Activated CD4-positive, alpha-beta memory T cell treated with anti-CD3 and anti-CD28 coated beads, Interleukin-2, amount 10 ng/mL, durations not matched to agents 7 days and 5 days (primary cell): ENCODE data around the gene IP6K3. TPM values are rescaled to one million over a fixed set of nuclear protein-coding genes. Genes with fewer than 3 reads are reported as not detected.

Experiments used
- CTCF ChIA-PET: fragments of 350-600 bp; sonication (Branson Sonifier 250); formaldehyde crosslinking; loops from one replicate; lab custom pipeline; 2021; ENCODE audit warnings: antibody characterized with exemption, inconsistent platforms; lab: Charles Lee
- POLR2A ChIA-PET: fragments of 350-600 bp; sonication (Branson Sonifier 250); formaldehyde crosslinking; loops from one replicate; lab custom pipeline; 2021; ENCODE audit warnings: antibody characterized with exemption; lab: Charles Lee
- DNase-seq: peaks from one replicate; pipeline ENCODE4 v3.0.0-alpha.2; 2020
- H3K27ac Mint-ChIP-seq: one replicate; pipeline ENCODE4 v1.8.0; 2021; ENCODE audit warnings: mild to moderate bottlenecking, mixed read lengths
- H3K27me3 Mint-ChIP-seq: one replicate; pipeline ENCODE4 v1.8.0; 2021; ENCODE audit warnings: mixed read lengths
- H3K36me3 Mint-ChIP-seq: one replicate; pipeline ENCODE4 v1.8.0; 2021; ENCODE audit warnings: low read depth, mixed read lengths
- H3K4me1 Mint-ChIP-seq: one replicate; pipeline ENCODE4 v1.8.0; 2021; ENCODE audit warnings: mixed read lengths
- H3K4me3 Mint-ChIP-seq: one replicate; pipeline ENCODE4 v1.8.0; 2021; ENCODE audit warnings: mild to moderate bottlenecking, mixed read lengths
- H3K9me3 Mint-ChIP-seq: one replicate; pipeline ENCODE4 v1.8.0; 2021; ENCODE audit warnings: mixed read lengths
- total RNA-seq, 2 experiments: library from RNA; stranded (reverse); gene quantifications; one replicate each; pipeline ENCODE4 v1.2.3, GENCODE V29; 2021

Gene IP6K3
- total RNA-seq, 2 experiments from 2014 or later, result not detected

DNA sequence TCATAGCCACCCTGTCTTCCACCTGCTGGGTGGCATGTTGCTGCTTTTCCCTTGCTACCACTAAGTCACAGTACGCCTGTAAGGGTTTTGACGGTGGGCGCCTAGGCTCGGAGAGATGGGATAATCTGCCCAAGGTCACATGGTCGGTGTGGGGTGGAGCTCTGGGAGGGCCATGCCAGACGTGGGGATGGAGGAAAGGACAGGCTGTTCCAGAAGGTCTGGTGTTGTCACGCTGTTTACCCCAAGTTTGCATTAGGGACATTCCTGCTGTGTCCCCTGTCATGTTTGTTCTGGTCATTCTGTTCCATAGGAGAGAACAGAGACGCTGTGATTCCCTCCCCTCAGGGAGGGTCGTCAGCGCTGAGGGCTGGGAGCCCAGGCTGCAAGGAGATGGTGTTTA, 16.1 kb downstream of the IP6K3 start:
- Mint-ChIP-seq H3K36me3 (no peaks in the 10 kb centered on the region), H3K4me1 (no peaks in the 10 kb centered on the region), H3K27me3 (peaks cover 6% of the 10 kb centered on the region), H3K27ac (no peak overlapping the region), H3K4me3 (no peak overlapping the region), H3K9me3 (no peaks in the 10 kb centered on the region)
- ChIA-PET CTCF (no interaction called here), POLR2A (no interaction called here)
- no peak for DNase-seq

GRCh38 chr6:33729059-33729458, 17.6 kb downstream of the IP6K3 start:
- no peaks in the 10 kb centered on the region for H3K9me3 Mint-ChIP-seq
- no peaks in the 10 kb centered on the region for H3K4me1 Mint-ChIP-seq
- no peak overlapping the region for H3K4me3 Mint-ChIP-seq
- no peak overlapping the region for H3K27ac Mint-ChIP-seq
- DNase-seq, result no peak
- ChIA-PET CTCF (interaction anchor here (1.6 kb wide), 1 partner anchor 14 kb away, joined by 4 read pairs; no protein-coding TSS in a partner anchor), POLR2A (no interaction called here)
- no peaks in the 10 kb centered on the region for H3K36me3 Mint-ChIP-seq
- peaks cover 18% of the 10 kb centered on the region for H3K27me3 Mint-ChIP-seq

DNA sequence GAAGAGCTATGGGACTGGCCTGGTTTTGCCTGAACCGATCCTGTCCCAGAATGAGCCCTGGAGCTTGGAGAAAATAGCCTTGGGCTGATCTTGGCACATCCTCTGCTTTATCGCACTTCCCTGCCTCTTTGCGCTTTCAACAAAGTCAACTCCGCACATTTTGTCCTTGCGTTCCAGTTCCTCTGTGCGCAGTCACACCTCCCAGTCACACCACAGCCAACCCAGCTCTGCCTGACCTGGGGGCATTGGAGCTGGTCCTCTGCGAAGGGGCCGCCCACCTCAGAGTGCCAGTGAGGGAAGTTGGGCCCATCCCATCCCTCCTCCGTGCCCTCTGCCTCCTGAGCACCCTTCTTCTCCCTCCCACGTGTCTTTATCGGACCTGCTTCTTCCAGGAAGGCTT, 18.3 kb downstream of the IP6K3 start:
- no peak overlapping the region for H3K4me3 Mint-ChIP-seq
- POLR2A ChIA-PET, result no interaction called here
- peaks cover 24% of the 10 kb centered on the region for H3K27me3 Mint-ChIP-seq
- CTCF ChIA-PET, result interaction anchor here (1.6 kb wide), 1 partner anchor 15 kb away, joined by 4 read pairs; no protein-coding TSS in a partner anchor
- H3K9me3 Mint-ChIP-seq, result no peaks in the 10 kb centered on the region
- H3K36me3 Mint-ChIP-seq, result no peaks in the 10 kb centered on the region
- no peak for DNase-seq
- H3K4me1 Mint-ChIP-seq, result no peaks in the 10 kb centered on the region
- H3K27ac Mint-ChIP-seq, result no peak overlapping the region

GRCh38 chr6:33727932-33728331, 18.8 kb downstream of the IP6K3 start:
- H3K4me3 Mint-ChIP-seq, result no peak overlapping the region
- no peaks in the 10 kb centered on the region for H3K36me3 Mint-ChIP-seq
- H3K9me3 Mint-ChIP-seq, result no peaks in the 10 kb centered on the region
- DNase-seq, result no peak
- H3K27me3 Mint-ChIP-seq, result peaks cover 29% of the 10 kb centered on the region
- H3K27ac Mint-ChIP-seq, result no peak overlapping the region
- POLR2A ChIA-PET, result no interaction called here
- CTCF ChIA-PET, result interaction anchor here (1.6 kb wide), 1 partner anchor 15 kb away, joined by 4 read pairs; no protein-coding TSS in a partner anchor
- no peaks in the 10 kb centered on the region for H3K4me1 Mint-ChIP-seq

- no peak overlapping the region for H3K27ac Mint-ChIP-seq
- no peaks in the 10 kb centered on the region for H3K9me3 Mint-ChIP-seq
- peaks cover 36% of the 10 kb centered on the region for H3K27me3 Mint-ChIP-seq
- ChIA-PET POLR2A (no interaction called here), CTCF (no interaction called here)
- H3K4me1 Mint-ChIP-seq, result no peaks in the 10 kb centered on the region
- H3K4me3 Mint-ChIP-seq, result no peak overlapping the region
- DNase-seq, result no peak
- no peaks in the 10 kb centered on the region for H3K36me3 Mint-ChIP-seq
Measured at GRCh38 chr6:33727126-33727525, 19.6 kb downstream of the IP6K3 start.

DNA sequence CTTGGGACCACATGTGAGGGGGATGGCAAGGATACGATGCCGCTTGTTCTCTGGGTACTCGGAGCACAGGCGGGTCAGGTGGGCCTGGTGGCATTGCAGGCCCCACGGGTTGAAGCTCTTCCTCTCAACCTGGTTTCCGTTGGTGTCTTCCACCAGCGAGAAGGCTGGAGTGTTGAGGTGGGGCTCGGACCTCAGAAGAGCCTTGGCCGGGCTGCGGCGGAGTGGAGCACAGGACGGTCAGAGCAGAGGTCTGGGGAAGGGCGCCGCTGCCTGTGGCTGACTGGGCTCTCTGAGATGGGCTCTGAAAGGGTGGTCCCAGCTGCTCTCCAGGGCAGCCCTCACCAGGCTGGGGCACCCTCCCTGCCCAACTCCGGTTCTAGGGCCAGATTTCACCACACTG, 20.0 kb downstream of the IP6K3 start:
- CTCF ChIA-PET, result no interaction called here

GRCh38 chr6:33725891-33726673, 20.6 kb downstream of the IP6K3 start:
- POLR2A ChIA-PET, result no interaction called here
- DNase-seq, result no peak
- Mint-ChIP-seq H3K27ac (no peak overlapping the region), H3K4me1 (no peaks in the 10 kb centered on the region), H3K9me3 (no peaks in the 10 kb centered on the region), H3K4me3 (no peak overlapping the region), H3K27me3 (peaks cover 43% of the 10 kb centered on the region), H3K36me3 (no peaks in the 10 kb centered on the region)
- CTCF ChIA-PET, result interaction anchor here (0.9 to 1.3 kb wide), 3 partner anchors 15 to 45 kb away, joined by 4 to 5 read pairs (median 4); partner anchors contain the start of gene UQCC2

More for the DNA sequence above, 20.0 kb downstream of the IP6K3 start:
- Mint-ChIP-seq H3K4me1 (no peaks in the 10 kb centered on the region), H3K4me3 (no peak overlapping the region), H3K9me3 (no peaks in the 10 kb centered on the region), H3K36me3 (no peaks in the 10 kb centered on the region), H3K27ac (no peak overlapping the region), H3K27me3 (peaks cover 39% of the 10 kb centered on the region)
- no peak for DNase-seq
- POLR2A ChIA-PET, result no interaction called here

- H3K27me3 Mint-ChIP-seq, result peaks cover 49% of the 10 kb centered on the region
- H3K27ac Mint-ChIP-seq, result no peak overlapping the region
- no peak overlapping the region for H3K4me3 Mint-ChIP-seq
- DNase-seq, result no peak
- H3K9me3 Mint-ChIP-seq, result no peaks in the 10 kb centered on the region
- POLR2A ChIA-PET, result no interaction called here
- CTCF ChIA-PET, result interaction anchor here (0.7 to 1.3 kb wide), 4 partner anchors 10 to 46 kb away, joined by 4 to 5 read pairs (median 4); partner anchors contain the start of gene UQCC2
- no peaks in the 10 kb centered on the region for H3K4me1 Mint-ChIP-seq
- H3K36me3 Mint-ChIP-seq, result no peaks in the 10 kb centered on the region
Measured at GRCh38 chr6:33725222-33725621, 21.5 kb downstream of the IP6K3 start.

DNA sequence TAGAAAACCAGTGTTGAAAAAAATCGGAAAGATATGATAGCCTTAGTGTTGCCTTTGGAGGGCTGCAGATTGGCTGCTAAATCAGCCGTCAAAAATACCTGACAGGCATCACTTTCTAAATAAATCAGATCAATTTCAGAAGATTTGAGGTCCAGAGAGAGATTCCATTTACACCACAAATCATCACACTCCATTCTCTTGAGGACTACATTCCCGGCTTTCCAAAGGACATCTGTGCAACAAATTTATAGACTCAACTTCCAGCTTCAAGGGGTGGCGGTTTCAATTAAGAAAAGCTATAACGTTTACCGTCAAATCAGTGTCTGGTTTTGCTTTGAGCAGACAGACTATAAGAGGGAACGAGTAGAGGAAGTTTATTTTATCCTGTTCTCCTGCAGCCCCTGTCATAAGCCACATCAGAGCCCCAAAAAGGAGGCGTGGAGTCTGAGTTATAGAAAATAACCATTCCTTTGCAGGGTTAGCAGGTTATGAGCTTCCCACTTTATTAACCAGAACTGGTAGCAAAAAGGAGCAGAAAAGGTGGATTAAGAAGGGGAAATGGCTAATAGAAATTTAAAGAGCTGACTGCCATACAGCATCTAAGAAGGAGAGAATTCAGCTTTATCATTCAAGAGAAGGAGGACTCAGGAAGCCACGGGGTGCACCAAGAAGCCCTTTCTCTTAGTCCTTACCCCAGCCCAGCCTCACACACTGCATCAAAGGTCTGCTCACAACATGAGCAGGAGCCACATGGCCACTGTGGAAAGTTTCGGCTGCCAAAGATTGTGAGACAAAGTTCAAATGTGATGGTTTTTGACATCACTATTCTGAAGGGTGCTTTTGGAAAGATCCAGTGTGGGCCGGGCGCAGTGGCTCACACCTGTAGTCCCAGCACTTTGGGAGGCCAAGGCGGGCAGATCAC, 22.3 kb downstream of the IP6K3 start:
- DNase-seq, result no peak
- Mint-ChIP-seq H3K36me3 (no peaks in the 10 kb centered on the region), H3K4me3 (no peak overlapping the region), H3K27me3 (peaks cover 53% of the 10 kb centered on the region), H3K27ac (no peak overlapping the region), H3K4me1 (no peaks in the 10 kb centered on the region), H3K9me3 (no peaks in the 10 kb centered on the region)
- ChIA-PET CTCF (interaction anchor here (0.7 to 1.3 kb wide), 3 partner anchors 9 to 21 kb away, joined by 3 to 4 read pairs (median 4); no protein-coding TSS in a partner anchor), POLR2A (interaction anchor here (0.9 kb wide), 1 partner anchor 13 kb away, joined by 6 read pairs; the partner anchor contains the start of gene UQCC2)

- no peaks in the 10 kb centered on the region for H3K9me3 Mint-ChIP-seq
- H3K4me1 Mint-ChIP-seq, result no peaks in the 10 kb centered on the region
- H3K4me3 Mint-ChIP-seq, result no peak overlapping the region
- no peaks in the 10 kb centered on the region for H3K36me3 Mint-ChIP-seq
- H3K27ac Mint-ChIP-seq, result no peak overlapping the region
- CTCF ChIA-PET, result interaction anchor here (2.1 kb wide), 1 partner anchor 12 kb away, joined by 13 read pairs; the partner anchor contains the start of gene UQCC2
- H3K27me3 Mint-ChIP-seq, result peaks cover 56% of the 10 kb centered on the region
- POLR2A ChIA-PET, result interaction anchor here (1.5 kb wide), 1 partner anchor 12 kb away, joined by 9 read pairs; the partner anchor contains the start of gene UQCC2
- DNase-seq, result no peak
Measured at GRCh38 chr6:33723371-33724085, 23.2 kb downstream of the IP6K3 start.

- peaks cover 57% of the 10 kb centered on the region for H3K27me3 Mint-ChIP-seq
Measured at GRCh38 chr6:33722103-33722623, 24.5 kb downstream of the IP6K3 start.

DNA sequence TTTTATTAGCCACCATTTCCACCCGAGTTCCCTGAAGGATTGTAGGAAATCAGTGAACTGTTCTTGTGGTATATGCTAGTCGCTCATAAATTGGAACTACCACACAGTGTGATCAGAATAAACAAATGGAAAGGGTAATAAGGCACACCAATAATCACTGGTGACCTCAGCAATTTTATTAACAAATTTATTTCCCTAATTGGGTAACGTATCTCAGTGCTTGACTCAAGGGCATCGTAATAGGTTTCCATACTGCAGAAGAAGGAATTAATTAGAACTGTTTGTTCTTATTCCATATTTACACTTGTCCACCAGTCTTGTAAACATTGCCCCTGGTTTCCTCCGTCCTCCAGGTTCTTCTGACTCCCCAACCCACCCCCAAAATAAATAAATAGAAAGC, 25.2 kb downstream of the IP6K3 start:
- Mint-ChIP-seq H3K36me3 (no peaks in the 10 kb centered on the region), H3K27me3 (peaks cover 55% of the 10 kb centered on the region), H3K4me1 (no peaks in the 10 kb centered on the region), H3K4me3 (no peak overlapping the region), H3K27ac (no peak overlapping the region), H3K9me3 (no peaks in the 10 kb centered on the region)
- DNase-seq, result no peak
- ChIA-PET POLR2A (no interaction called here), CTCF (interaction anchor here (2.1 kb wide), 1 partner anchor 10 kb away, joined by 13 read pairs; the partner anchor contains the start of gene UQCC2)

More at GRCh38 chr6:33722103-33722623, 24.5 kb downstream of the IP6K3 start:
- Mint-ChIP-seq H3K9me3 (no peaks in the 10 kb centered on the region), H3K4me3 (no peak overlapping the region), H3K36me3 (no peaks in the 10 kb centered on the region), H3K4me1 (no peaks in the 10 kb centered on the region), H3K27ac (no peak overlapping the region)
- ChIA-PET POLR2A (interaction anchor here (1.5 kb wide), 1 partner anchor 11 kb away, joined by 9 read pairs; the partner anchor contains the start of gene UQCC2), CTCF (interaction anchor here (2.1 kb wide), 1 partner anchor 11 kb away, joined by 13 read pairs; the partner anchor contains the start of gene UQCC2)
- no peak for DNase-seq
